Vagina (tissue), 2 donors: ENCODE results near the gene PDZD4. TPM values are rescaled to one million over a fixed set of nuclear protein-coding genes. Genes with fewer than 3 reads are reported as not detected.

ENCODE experiments used
- DNase-seq, 2 donors: peaks; one replicate each; pipeline ENCODE4 v3.0.0-alpha.2; 2017; ENCODE audit errors: extremely low spot score in 2 of 2
- H3K27ac ChIP-seq: fragments of 200-600 bp; sonication (generic); one replicate; pipeline ENCODE4 v1.5.1; 2019
- H3K27me3 ChIP-seq: fragments of 200-600 bp; sonication (generic); one replicate; pipeline ENCODE4 v1.5.1; 2019
- H3K36me3 ChIP-seq, 2 donors: fragments of 200-600 bp; sonication (generic); one replicate each; pipeline ENCODE4 v1.5.1; 2017 to 2019
- H3K4me1 ChIP-seq: fragments of 200-600 bp; sonication (generic); one replicate; pipeline ENCODE4 v1.5.1; 2019
- H3K4me3 ChIP-seq, 2 donors: fragments of 200-600 bp; sonication (generic); 1 replicate in 1 of 2; 2 replicates in 1 of 2; pipeline ENCODE4 v1.5.1; 2016 to 2019
- H3K9me3 ChIP-seq: fragments of 200-600 bp; sonication (generic); one replicate; pipeline ENCODE4 v1.5.1; 2019
- CTCF ChIP-seq, 3 experiments: fragments of 450-650 bp in 2 of 3; fragments of 200-600 bp in 1 of 3; sonication (generic) in 1 of 3; IDR thresholded peaks; one replicate each; pipeline ENCODE4 v1.5.1; 2017 to 2019; ENCODE audit warnings: antibody characterized with exemption in 3 of 3, mild to moderate bottlenecking in 2 of 3, moderate library complexity in 2 of 3
- POLR2A ChIP-seq, 2 donors: fragments of 450-650 bp; IDR thresholded peaks; one replicate each; pipeline ENCODE4 v1.6.1; 2017; ENCODE audit warnings: antibody characterized with exemption in 2 of 2, mild to moderate bottlenecking in 2 of 2, moderate library complexity in 2 of 2
- POLR2AphosphoS5 ChIP-seq, 2 donors: sonication (generic); formaldehyde crosslinking; IDR thresholded peaks; one replicate each; pipeline ENCODE4 v1.9.0; 2017; ENCODE audit warnings: antibody characterized with exemption in 2 of 2, mild to moderate bottlenecking in 2 of 2, low read depth in 1 of 2; ENCODE audit not compliant: insufficient read depth in 1 of 2
- intact Hi-C: fragments of 100-400 bp; cut with DNase I; formaldehyde crosslinking; loops from one replicate; pipeline ENCODE4 v1.15.1; 2023
- total RNA-seq: library from RNA; depleted of rRNA; stranded (reverse); fragments of >200 nt; gene quantifications from one replicate; pipeline ENCODE4 v1.2.3, GENCODE V29; 2016

Gene PDZD4
- total RNA-seq: 10.3 TPM

DNA sequence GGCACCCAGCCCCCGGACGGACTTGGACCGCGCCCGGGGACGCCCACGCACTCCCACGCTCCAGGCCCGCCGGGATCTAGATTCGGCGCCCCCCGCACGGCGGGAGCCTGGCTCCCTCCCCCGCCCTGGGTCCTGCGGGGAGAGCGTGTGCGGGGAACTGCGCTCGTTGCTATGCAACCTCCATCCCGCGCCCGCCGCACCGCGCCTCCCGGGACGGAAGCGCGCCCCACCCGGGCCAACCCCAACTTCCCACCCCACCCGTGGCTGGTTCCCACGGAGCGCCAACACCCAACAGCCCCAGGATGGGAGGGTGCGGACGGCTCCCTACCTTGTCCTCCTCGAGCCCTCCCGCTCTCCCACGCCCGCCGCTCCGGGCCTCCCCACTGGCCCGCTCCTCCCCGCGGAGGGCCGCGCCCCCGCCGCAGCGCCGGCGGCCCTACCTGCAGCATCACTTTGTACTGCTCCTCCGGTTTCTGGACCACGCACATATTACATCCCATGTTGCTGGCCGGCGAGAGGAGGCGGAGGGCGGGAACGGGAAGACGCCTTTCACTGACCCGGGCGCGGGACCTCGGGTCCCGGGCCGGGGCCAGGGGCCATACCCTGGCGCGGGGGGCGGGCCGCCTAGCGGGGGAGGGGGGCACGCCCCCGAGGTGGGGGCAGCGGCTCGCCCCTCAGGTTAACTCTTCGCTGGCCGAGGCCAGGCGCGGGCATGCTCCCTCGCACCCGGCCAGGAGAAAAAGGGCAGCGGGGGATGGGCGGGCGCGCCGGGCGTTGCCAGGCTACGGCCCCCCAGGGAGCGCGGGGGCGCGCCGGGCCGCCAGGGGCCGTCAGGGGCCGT is at the start of gene PDZD4:
Gene PDZD4 (minus strand): TSS at position 746 of the 841 bp plus-strand sequence. CDS start 246 bp downstream, at position 500.
- TF ChIP-seq POLR2A (IDR thresholded peaks at IDR 0.05): no peak
- no peak for TF ChIP-seq POLR2AphosphoS5 (IDR thresholded peaks at IDR 0.05; ENCODE audit: insufficient read depth in 1 of 2, low read depth in 1 of 2)
- TF ChIP-seq CTCF (IDR thresholded peaks at IDR 0.05): no peak
- Histone ChIP-seq H3K36me3 (no peaks in the 10 kb centered on the region), H3K4me1 (peaks cover 14% of the 10 kb centered on the region), H3K9me3 (no peaks in the 10 kb centered on the region), H3K27me3 (no peaks in the 10 kb centered on the region), H3K27ac (no peak within 1 kb of the TSS), H3K4me3 (peak within 1 kb of the TSS; percentile 42 to 54)
- DNase-seq: no peak
- intact Hi-C loops: no loop called here

DNA sequence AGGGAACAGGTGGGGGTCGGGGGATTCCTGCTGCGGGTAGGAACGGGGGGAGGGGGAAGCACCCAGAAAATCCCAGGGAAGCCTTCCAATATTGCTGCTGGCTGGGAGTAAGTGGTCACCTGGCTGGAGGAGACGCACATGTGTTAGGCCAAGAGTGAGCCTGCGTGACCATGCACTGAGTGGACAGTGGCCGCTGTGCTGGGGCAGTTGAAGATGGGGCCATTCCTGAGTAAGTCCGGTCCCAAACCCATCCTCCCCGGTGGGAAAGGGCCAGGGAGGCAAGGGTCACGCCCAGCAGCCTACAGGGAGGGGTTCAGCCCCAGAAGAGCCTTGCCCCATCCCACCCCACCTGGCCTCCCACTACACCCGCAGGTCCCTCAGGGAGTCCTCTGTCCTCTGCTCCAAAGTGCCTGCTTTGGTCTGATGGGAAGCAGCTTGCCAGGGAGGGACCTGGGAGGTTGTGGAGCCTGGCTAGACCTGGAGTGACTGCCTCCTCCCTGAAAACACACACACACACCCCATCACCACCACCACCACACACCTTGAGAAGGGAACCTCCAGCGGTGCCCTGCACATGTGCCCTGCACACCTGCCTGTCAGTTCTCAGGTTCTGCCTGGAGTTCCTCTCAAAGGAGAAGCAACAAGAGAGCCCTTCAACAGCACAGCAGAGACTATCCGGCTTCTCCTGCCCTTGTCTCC is 49.5 kb upstream of the PDZD4 start:
- intact Hi-C loops: no loop called here
- TF ChIP-seq CTCF (IDR thresholded peaks at IDR 0.05): no peak
- TF ChIP-seq POLR2A (IDR thresholded peaks at IDR 0.05): no peak
- no peak for TF ChIP-seq POLR2AphosphoS5 (IDR thresholded peaks at IDR 0.05; ENCODE audit: insufficient read depth in 1 of 2, low read depth in 1 of 2)
- Histone ChIP-seq H3K4me3 (no peak overlapping the region), H3K9me3 (no peaks in the 10 kb centered on the region), H3K27me3 (peaks cover under 1% of the 10 kb centered on the region), H3K36me3 (no peaks in the 10 kb centered on the region), H3K27ac (no peak overlapping the region), H3K4me1 (no peaks in the 10 kb centered on the region)
- no peak for DNase-seq

DNA sequence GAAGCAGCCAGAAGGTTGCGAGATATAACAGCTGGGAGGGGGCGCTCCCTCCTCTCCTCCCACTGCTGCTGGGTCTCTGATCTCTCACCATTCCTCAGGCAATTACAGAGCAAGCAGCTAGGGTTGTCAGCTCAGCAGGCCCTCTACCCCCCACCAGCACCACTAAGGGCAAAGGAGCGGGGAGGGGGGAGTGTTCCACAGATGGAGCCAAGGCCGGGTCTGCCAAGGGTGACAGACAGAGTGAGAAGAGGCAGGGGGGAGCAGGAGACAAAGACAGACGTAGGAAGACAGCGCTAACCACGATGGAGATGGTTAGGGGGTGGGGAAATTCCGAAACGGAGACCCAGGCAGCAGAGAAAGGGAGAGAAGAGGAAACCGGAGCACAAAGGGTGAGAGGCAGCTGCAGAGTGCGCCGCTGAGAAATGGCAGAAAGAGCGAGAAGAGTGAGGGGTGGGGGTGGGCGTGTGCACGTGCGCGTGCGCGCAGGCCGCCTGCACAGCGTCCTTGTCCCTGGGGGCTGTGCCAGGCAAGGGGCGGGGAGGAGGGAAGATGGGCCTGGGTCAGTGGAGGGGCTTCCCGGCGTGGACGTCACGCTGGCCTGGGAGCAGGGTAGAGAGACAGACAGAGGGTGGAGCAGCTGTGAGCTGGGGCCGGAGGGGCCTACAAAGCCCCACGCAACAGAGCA is 48.8 kb upstream of the PDZD4 start:
- H3K27me3 ChIP-seq: no peaks in the 10 kb centered on the region
- intact Hi-C loops: no loop called here

DNA sequence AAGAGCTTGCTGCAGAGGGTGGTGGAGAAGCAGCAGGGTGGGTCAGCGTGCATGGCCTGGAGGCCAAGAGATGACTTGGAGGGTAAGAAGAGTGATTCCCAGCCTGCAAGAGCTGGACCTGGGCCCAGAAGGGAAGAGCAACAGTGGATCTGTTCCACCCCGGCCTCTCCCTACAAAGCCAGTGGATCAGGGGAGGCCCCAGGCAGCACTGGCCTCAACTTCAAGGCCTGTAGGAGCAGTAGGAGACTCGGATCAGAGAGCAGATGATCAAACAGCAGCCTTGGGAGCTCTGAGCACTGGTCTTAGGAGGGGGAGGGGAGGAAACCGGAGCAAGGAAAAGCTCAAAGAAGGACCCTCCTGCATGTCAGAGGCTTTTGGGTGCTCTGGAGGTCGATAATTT is 48.0 kb upstream of the PDZD4 start:
- DNase-seq: no peak
- H3K36me3 ChIP-seq: no peaks in the 10 kb centered on the region
- intact Hi-C loops: no loop called here
- TF ChIP-seq CTCF (IDR thresholded peaks at IDR 0.05): no peak
- TF ChIP-seq POLR2A (IDR thresholded peaks at IDR 0.05): no peak
- TF ChIP-seq POLR2AphosphoS5 (IDR thresholded peaks at IDR 0.05; ENCODE audit: insufficient read depth in 1 of 2, low read depth in 1 of 2): no peak
- H3K27me3 ChIP-seq: no peaks in the 10 kb centered on the region
- no peak overlapping the region for H3K4me3 ChIP-seq
- no peaks in the 10 kb centered on the region for H3K9me3 ChIP-seq
- H3K27ac ChIP-seq: no peak overlapping the region
- no peaks in the 10 kb centered on the region for H3K4me1 ChIP-seq

More for the DNA sequence above, 48.8 kb upstream of the PDZD4 start:
- no peak for DNase-seq
- H3K36me3 ChIP-seq: no peaks in the 10 kb centered on the region
- no peak overlapping the region for H3K27ac ChIP-seq
- no peaks in the 10 kb centered on the region for H3K4me1 ChIP-seq
- no peaks in the 10 kb centered on the region for H3K9me3 ChIP-seq
- H3K4me3 ChIP-seq: no peak overlapping the region
- TF ChIP-seq POLR2AphosphoS5 (IDR thresholded peaks at IDR 0.05; ENCODE audit: insufficient read depth in 1 of 2, low read depth in 1 of 2) (no peak), POLR2A (IDR thresholded peaks at IDR 0.05) (no peak), CTCF (IDR thresholded peaks at IDR 0.05) (no peak)
